GM13977 (cell line): ENCODE results near the gene C11orf21.

Experiments used
- DNase-seq: peaks from one replicate; pipeline ENCODE4 v3.0.0; 2012; ENCODE audit warnings: low spot score
- CTCF ChIP-seq: IDR thresholded peaks from 2 replicates; pipeline ENCODE4 v1.5.1; 2012; ENCODE audit warnings: mild to moderate bottlenecking, control low read depth; ENCODE audit not compliant: insufficient read depth; ENCODE audit errors: extremely low read depth, missing control alignments
- in situ Hi-C: fragments of 300-500 bp; cut with MboI; formaldehyde crosslinking; loops from one replicate; pipeline ENCODE4 v1.12.0; 2022; ENCODE audit warnings: low sequenced_read_pairs, low pct_unique_long_range_greater_than_20kb, mixed read lengths, inconsistent platforms; ENCODE audit not compliant: unreplicated experiment

Gene C11orf21

GRCh38 chr11:2250485-2250884, 51.2 kb downstream of the C11orf21 start:
- no peak for DNase-seq
- in situ Hi-C loops, result no loop called here
- no peak for TF ChIP-seq CTCF

- DNase-seq, result no peak
- in situ Hi-C loops, result no loop called here
- TF ChIP-seq CTCF, result no peak
These were observed 51.7 kb downstream of the C11orf21 start for GRCh38 chr11:2250041-2250440.

- no peak for TF ChIP-seq CTCF
- DNase-seq, result no peak
- in situ Hi-C loops, result no loop called here
These were observed 52.4 kb downstream of the C11orf21 start for GRCh38 chr11:2249189-2249916.

- no peak for DNase-seq
- TF ChIP-seq CTCF, result no peak
- in situ Hi-C loops, result no loop called here
These were observed 53.0 kb downstream of the C11orf21 start for GRCh38 chr11:2248762-2249161.

- DNase-seq, result no peak
- TF ChIP-seq CTCF, result no peak
- in situ Hi-C loops, result no loop called here
These were observed 53.5 kb downstream of the C11orf21 start for GRCh38 chr11:2248242-2248641.

- in situ Hi-C loops, result no loop called here
- TF ChIP-seq CTCF, result no peak
- no peak for DNase-seq
These were observed 54.2 kb downstream of the C11orf21 start for GRCh38 chr11:2247496-2247895.
